H1 (cell line): ENCODE results near the gene HIVEP3. TPM values are rescaled to one million over a fixed set of nuclear protein-coding genes. Genes with fewer than 3 reads are reported as not detected.

Experiments
- CTCF ChIA-PET: fragments of 300-600 bp; sonication (Branson Sonifier 250); formaldehyde crosslinking; loops from one replicate; lab custom pipeline; 2021; ENCODE audit not compliant: partially characterized antibody; lab: Charles Lee
- POLR2A ChIA-PET: fragments of 300-600 bp; sonication (Branson Sonifier 250); formaldehyde crosslinking; loops from one replicate; lab custom pipeline; 2021; ENCODE audit warnings: inconsistent platforms; ENCODE audit not compliant: partially characterized antibody; lab: Charles Lee
- DNase-seq, 2 experiments: peaks; one replicate each; pipeline versions ENCODE4 v3.0.0 to v3.0.0-alpha.2; 2010 to 2022; ENCODE audit warnings: low spot score in 2 of 2, low read depth in 1 of 2, mixed read lengths in 1 of 2
- FAIRE-seq: peaks from 2 replicates; lab custom pipeline; 2011; peaks lifted over from hg19 to GRCh38; lab: Jason Lieb, UNC
- H2AFZ ChIP-seq: 2 replicates; pipeline ENCODE4 v1.8.1; 2012; ENCODE audit warnings: low read length, inconsistent platforms
- H2AK5ac ChIP-seq: 2 replicates; pipeline ENCODE4 v1.6.1; 2013; ENCODE audit warnings: low read depth, low read length
- H2BK120ac ChIP-seq: replicated peaks from 2 replicates; pipeline ENCODE3; 2013; ENCODE audit warnings: low read depth, low read length, inconsistent platforms
- H2BK12ac ChIP-seq: 2 replicates; pipeline ENCODE4 v1.6.1; 2013; ENCODE audit warnings: low read depth, low read length
- H2BK15ac ChIP-seq: 2 replicates; pipeline ENCODE4 v1.6.1; 2013; ENCODE audit warnings: low read length
- H2BK20ac ChIP-seq: 2 replicates; pipeline ENCODE4 v1.6.1; 2013; ENCODE audit warnings: low read length
- H2BK5ac ChIP-seq: 2 replicates; pipeline ENCODE4 v1.6.1; 2013; ENCODE audit warnings: low read depth, low read length
- H3K14ac ChIP-seq: 2 replicates; pipeline ENCODE4 v1.6.1; 2013; ENCODE audit warnings: inconsistent platforms; ENCODE audit not compliant: insufficient read length
- H3K18ac ChIP-seq: 2 replicates; pipeline ENCODE4 v1.6.1; 2013; ENCODE audit warnings: low read length; ENCODE audit errors: extremely low read depth
- H3K23ac ChIP-seq: 2 replicates; pipeline ENCODE4 v1.6.1; 2013; ENCODE audit warnings: inconsistent platforms; ENCODE audit not compliant: insufficient read length
- H3K23me2 ChIP-seq: 2 replicates; pipeline ENCODE4 v1.6.1; 2013; ENCODE audit warnings: low read depth, low read length
- H3K27ac ChIP-seq: 2 replicates; pipeline ENCODE4 v1.6.1; 2011; ENCODE audit warnings: low read depth, low read length, inconsistent platforms
- H3K27me3 ChIP-seq, 4 experiments: replicated peaks in 1 of 4; 1 replicate in 1 of 4; 2 replicates in 3 of 4; pipeline versions ENCODE4 v1.6.1 to v1.8.1; 2011 to 2013; ENCODE audit warnings: low read length in 3 of 4, mild to moderate bottlenecking in 3 of 4, inconsistent platforms in 2 of 4, mixed read lengths in 2 of 4, moderate library complexity in 1 of 4; ENCODE audit not compliant: control insufficient read depth in 3 of 4, insufficient read depth in 3 of 4; ENCODE audit errors: extremely low read depth in 1 of 4
- H3K36me3 ChIP-seq, 4 experiments: 2 replicates each; pipeline versions ENCODE4 v1.6.1 to v1.8.1; 2011 to 2013; ENCODE audit warnings: mild to moderate bottlenecking in 4 of 4, low read length in 3 of 4, moderate library complexity in 2 of 4, control low read depth in 1 of 4, inconsistent platforms in 1 of 4; ENCODE audit not compliant: insufficient read depth in 4 of 4, control insufficient read depth in 2 of 4
- H3K4ac ChIP-seq: replicated peaks from 2 replicates; pipeline ENCODE3; 2013; ENCODE audit warnings: low read length, low read depth, mixed read lengths, inconsistent platforms; ENCODE audit not compliant: insufficient read length
- H3K4me1 ChIP-seq, 4 experiments: replicated peaks in 1 of 4; 1 replicate in 1 of 4; 2 replicates in 3 of 4; pipeline versions ENCODE4 v1.6.1 to v1.8.1; 2011 to 2013; ENCODE audit warnings: low read length in 3 of 4, inconsistent platforms in 2 of 4, mixed read lengths in 1 of 4; ENCODE audit not compliant: insufficient read depth in 4 of 4, control insufficient read depth in 3 of 4
- H3K4me2 ChIP-seq, 2 experiments: 2 replicates each; pipeline versions ENCODE4 v1.6.1 to v1.8.1; 2011 to 2013; ENCODE audit warnings: low read depth in 2 of 2, low read length in 2 of 2, control low read depth in 1 of 2, inconsistent platforms in 1 of 2, mild to moderate bottlenecking in 1 of 2; ENCODE audit not compliant: insufficient read depth in 1 of 2
- H3K4me3 ChIP-seq, 4 experiments: fragments of 200-600, 300-600 bp in 1 of 4; sonication (generic), shearing (Covaris generic), sonication (Bioruptor Twin) in 1 of 4; 2 replicates each; pipeline versions ENCODE4 v1.5.1 to v1.8.1; 2011 to 2016; ENCODE audit warnings: low read length in 4 of 4, low read depth in 3 of 4, control low read depth in 2 of 4, inconsistent platforms in 2 of 4, mild to moderate bottlenecking in 2 of 4, mixed read lengths in 1 of 4, moderate library complexity in 1 of 4; ENCODE audit not compliant: insufficient read depth in 2 of 4; ENCODE audit errors: extremely low read depth in 1 of 4
- H3K56ac ChIP-seq: replicated peaks from 2 replicates; pipeline ENCODE3; 2013; ENCODE audit warnings: low read depth, mild to moderate bottlenecking, mixed read lengths, low read length, inconsistent platforms; ENCODE audit not compliant: insufficient read length
- H3K79me1 ChIP-seq: 2 replicates; pipeline ENCODE4 v1.6.1; 2013; ENCODE audit warnings: low read depth, low read length, control low read depth
- H3K79me2 ChIP-seq, 2 experiments: 2 replicates each; pipeline versions ENCODE4 v1.6.1 to v1.8.1; 2012 to 2013; ENCODE audit warnings: low read length in 2 of 2, mild to moderate bottlenecking in 2 of 2, inconsistent platforms in 1 of 2; ENCODE audit not compliant: insufficient read depth in 2 of 2, control insufficient read depth in 1 of 2
- H3K9ac ChIP-seq, 4 experiments: replicated peaks in 1 of 4; 1 replicate in 1 of 4; 2 replicates in 3 of 4; pipeline versions ENCODE4 v1.6.1 to v1.8.1; 2011 to 2013; ENCODE audit warnings: low read depth in 3 of 4, low read length in 3 of 4, control low read depth in 2 of 4, mild to moderate bottlenecking in 2 of 4, moderate library complexity in 2 of 4, inconsistent platforms in 1 of 4; ENCODE audit errors: extremely low read depth in 1 of 4
- H3K9me3 ChIP-seq, 2 experiments: 2 replicates each; pipeline versions ENCODE4 v1.6.1 to v1.8.1; 2012 to 2013; ENCODE audit warnings: mild to moderate bottlenecking in 2 of 2, moderate library complexity in 2 of 2, control low read depth in 1 of 2, inconsistent platforms in 1 of 2, low read depth in 1 of 2, low read length in 1 of 2, mixed read lengths in 1 of 2; ENCODE audit not compliant: insufficient read depth in 2 of 2
- H4K20me1 ChIP-seq, 2 experiments: replicated peaks in 1 of 2; 2 replicates each; pipeline versions ENCODE3 to v1.8.1; 2011 to 2013; ENCODE audit warnings: inconsistent platforms in 2 of 2, low read length in 2 of 2, mild to moderate bottlenecking in 1 of 2; ENCODE audit not compliant: insufficient read depth in 2 of 2, control insufficient read depth in 1 of 2
- H4K5ac ChIP-seq: 2 replicates; pipeline ENCODE4 v1.6.1; 2013; ENCODE audit warnings: low read length, low read depth, mixed read lengths, inconsistent platforms; ENCODE audit not compliant: insufficient read length
- H4K8ac ChIP-seq: 2 replicates; pipeline ENCODE4 v1.8.0; 2013; ENCODE audit warnings: mild to moderate bottlenecking, moderate library complexity, low read length, inconsistent platforms; ENCODE audit not compliant: insufficient read depth; ENCODE audit errors: extremely low read depth
- H4K91ac ChIP-seq: replicated peaks from 2 replicates; pipeline ENCODE3; 2013; ENCODE audit warnings: low read length, mixed read lengths, inconsistent platforms; ENCODE audit not compliant: insufficient read length
- CTCF ChIP-seq, 3 experiments: IDR thresholded peaks; 1 replicate in 2 of 3; 2 replicates in 1 of 3; pipeline versions ENCODE4 v1.5.1 to v1.6.1; 2011; ENCODE audit warnings: low read length in 3 of 3, mild to moderate bottlenecking in 3 of 3, inconsistent platforms in 2 of 3, low read depth in 1 of 3, moderate library complexity in 1 of 3; ENCODE audit not compliant: insufficient read depth in 1 of 3; ENCODE audit errors: control extremely low read depth in 1 of 3
- GABPA ChIP-seq: IDR thresholded peaks from 2 replicates; pipeline ENCODE4 v1.6.1; 2011; ENCODE audit warnings: mild to moderate bottlenecking, low read length, moderate library complexity, borderline replicate concordance; ENCODE audit not compliant: insufficient read depth
- KDM1A ChIP-seq: fragments of 200-600, 300-600 bp; sonication (generic); IDR thresholded peaks from 2 replicates; pipeline ENCODE4 v1.7.1; 2016; ENCODE audit warnings: mild to moderate bottlenecking, low read length, borderline replicate concordance
- MAX ChIP-seq: IDR thresholded peaks from 2 replicates; pipeline ENCODE4 v1.6.1; 2012; ENCODE audit warnings: inconsistent platforms
- NRF1 ChIP-seq: IDR thresholded peaks from 2 replicates; pipeline ENCODE4 v1.6.1; 2011; ENCODE audit warnings: mild to moderate bottlenecking, low read depth, low read length, improper control_type of control experiment
- POLR2AphosphoS5 ChIP-seq: IDR thresholded peaks from 2 replicates; pipeline ENCODE4 v1.6.1; 2011; ENCODE audit warnings: low read depth, low read length
- SIRT6 ChIP-seq: IDR thresholded peaks from one replicate; pipeline ENCODE4 v1.7.1; 2012; ENCODE audit warnings: low read length, inconsistent platforms
- ZNF274 ChIP-seq: IDR thresholded peaks from 2 replicates; pipeline ENCODE4 v1.7.0; 2012; ENCODE audit warnings: low read length, borderline replicate concordance; ENCODE audit errors: extremely low read depth
- WGBS, 2 experiments: shearing (Covaris generic) in 1 of 2; methylation state at CpG; one replicate each; pipeline versions ENCODE4 v1.1.6 to v1.1.7; 2013 to 2015; ENCODE audit warnings: low lambda C conversion rate in 2 of 2, mixed read lengths in 2 of 2, inconsistent platforms in 1 of 2, low coverage in 1 of 2, missing lambda C conversion rate in 1 of 2; ENCODE audit not compliant: insufficient replicate concordance in 2 of 2, insufficient coverage in 1 of 2, insufficient read length in 1 of 2; ENCODE audit errors: extremely low coverage in 1 of 2, missing lambda C conversion rate in 1 of 2; 5-methylcytosine and 5-hydroxymethylcytosine counted together
- polyA plus RNA-seq, 7 experiments: library from polyadenylated mRNA; depleted of rRNA in 3 of 7; stranded (reverse) in 5 of 7; unstranded in 2 of 7; fragments of >200 nt in 5 of 7; fragments of 200-250 nt in 2 of 7; gene quantifications; 1 replicate in 5 of 7; 2 replicates in 1 of 7; 4 replicates in 1 of 7; pipeline versions ENCODE4 v1.2.1 to v1.2.3, GENCODE V29; 2011 to 2013; ENCODE audit warnings: missing spikeins in 2 of 7, mixed read lengths in 2 of 7
- total RNA-seq: library from RNA; stranded (reverse); fragmentation: NEBNext Ultra II Directional; extraction: Animal tissue kit (Norgen Biotek cat#: 25700); gene quantifications from 2 replicates; pipeline ENCODE4 v1.2.1, GENCODE V29; 2021

HIVEP3 gene
- total and polyA plus RNA-seq, 2 of the 8 experiments (the other 6 are each of a cell fraction or from before 2014, with no cell fraction given): 0.24 to 0.69 TPM

- H3K36me3 ChIP-seq: no peaks in the 10 kb centered on the region
- H2BK20ac ChIP-seq: no peak overlapping the region
- H2BK5ac ChIP-seq: no peak overlapping the region
- no peaks in the 10 kb centered on the region; a peak in 1 of 7 replicates for H3K27me3 ChIP-seq
- H3K4me2 ChIP-seq: no peak overlapping the region
- peak; percentile 79 for FAIRE-seq
- H3K27ac ChIP-seq: no peak overlapping the region
- no peak overlapping the region for H3K56ac ChIP-seq
- peak; percentile 33 to 86 for DNase-seq
- no peaks in the 10 kb centered on the region for H3K79me2 ChIP-seq
- H3K14ac ChIP-seq: no peak overlapping the region
- no peaks in the 10 kb centered on the region for H3K23me2 ChIP-seq
- no peaks in the 10 kb centered on the region for H4K20me1 ChIP-seq
- no peaks in the 10 kb centered on the region; a peak in 2 of 7 replicates for H3K4me1 ChIP-seq
- peak overlapping the region; percentile 95; the same call in 1 of the 2 replicates for H2AFZ ChIP-seq
- H4K8ac ChIP-seq: no peak overlapping the region; the same call in 1 of the 2 replicates
- H3K23ac ChIP-seq: no peak overlapping the region
- no peak overlapping the region for H4K91ac ChIP-seq
- 39% methylated on average over 18 of the region's 18 CpGs; no CpG with 5 or more reads in 1 of the 2 experiments for WGBS, 2 experiments
- no peak overlapping the region for H2BK12ac ChIP-seq
- no peak overlapping the region for H2BK120ac ChIP-seq
- no peak overlapping the region for H2AK5ac ChIP-seq
- H3K4me3 ChIP-seq: no peak overlapping the region
- ChIA-PET CTCF (interaction anchor here (0.6 to 4.4 kb wide), 61 partner anchors 10 to 599 kb away, joined by 3 to 33 read pairs (median 4); no protein-coding TSS in a partner anchor), POLR2A (no interaction called here)
- H3K18ac ChIP-seq: no peak overlapping the region; the same call in 1 of the 2 replicates
- H3K4ac ChIP-seq: no peak overlapping the region
- no peaks in the 10 kb centered on the region for H3K9me3 ChIP-seq
- no peak overlapping the region for H3K9ac ChIP-seq
- 0 out of 2 replicates have a peak overlapping the region, but pooled peaks have one; percentile 50 for H2BK15ac ChIP-seq
- H4K5ac ChIP-seq: no peak overlapping the region
- H3K79me1 ChIP-seq: no peaks in the 10 kb centered on the region
- TF ChIP-seq NRF1 (no peak), ZNF274 (no peak), CTCF (IDR thresholded peaks at IDR 0.05; ENCODE audit: control extremely low read depth in 1 of 3, insufficient read depth in 1 of 3, low read depth in 1 of 3, low read length in 3 of 3) (peak; percentile 87 to 97 (median 94)), GABPA (no peak), MAX (no peak), SIRT6 (no peak), KDM1A (no peak), POLR2AphosphoS5 (no peak)
Observed at GRCh38 chr1:41573785-41574713, 344.7 kb downstream of the HIVEP3 start.
